CD4-positive, alpha-beta T cell treated with Interleukin-15 for 4 hours (primary cell): ENCODE measurements around the gene NRP1.
A peak's percentile ranks its signal among the peaks of the same experiment; 100 is the strongest.

Experiments
- DNase-seq: peaks from one replicate; pipeline ENCODE4 v3.0.0-alpha.2; 2020; ENCODE audit warnings: low spot score

Gene NRP1

GRCh38 chr10:33212061-33212748 lies 122.3 kb downstream of the NRP1 start:
- no peak for DNase-seq

GRCh38 chr10:33211106-33211878 lies 123.2 kb downstream of the NRP1 start:
- peak; percentile 15 for DNase-seq

DNA sequence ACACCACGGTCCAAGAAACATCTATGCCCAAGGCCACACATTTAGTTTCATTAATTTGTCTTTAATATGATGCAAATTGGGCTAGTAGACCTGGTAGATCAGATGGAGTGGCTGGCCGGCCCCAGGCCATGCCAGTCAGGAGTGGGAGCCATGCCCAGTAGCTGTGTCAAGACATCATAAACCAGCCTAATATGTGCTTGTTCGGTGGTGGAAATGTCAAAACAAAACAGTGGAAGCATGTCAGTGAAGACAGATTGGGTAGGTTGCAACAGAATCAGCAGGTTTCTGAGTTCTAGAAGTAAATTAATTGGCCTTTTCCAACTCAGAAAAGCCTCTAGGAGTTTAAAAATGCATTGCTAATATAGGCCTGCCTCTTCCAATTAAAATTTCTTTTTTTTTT lies 124.7 kb downstream of the NRP1 start:
- no peak for DNase-seq

GRCh38 chr10:33208166-33208565 lies 126.3 kb downstream of the NRP1 start:
- DNase-seq: no peak

GRCh38 chr10:33204031-33204430 lies 130.4 kb downstream of the NRP1 start:
- DNase-seq: no peak

GRCh38 chr10:33201971-33202370 lies 132.5 kb downstream of the NRP1 start:
- no peak for DNase-seq

- no peak for DNase-seq
Observed at GRCh38 chr10:33201056-33201780, 133.2 kb downstream of the NRP1 start.

DNA sequence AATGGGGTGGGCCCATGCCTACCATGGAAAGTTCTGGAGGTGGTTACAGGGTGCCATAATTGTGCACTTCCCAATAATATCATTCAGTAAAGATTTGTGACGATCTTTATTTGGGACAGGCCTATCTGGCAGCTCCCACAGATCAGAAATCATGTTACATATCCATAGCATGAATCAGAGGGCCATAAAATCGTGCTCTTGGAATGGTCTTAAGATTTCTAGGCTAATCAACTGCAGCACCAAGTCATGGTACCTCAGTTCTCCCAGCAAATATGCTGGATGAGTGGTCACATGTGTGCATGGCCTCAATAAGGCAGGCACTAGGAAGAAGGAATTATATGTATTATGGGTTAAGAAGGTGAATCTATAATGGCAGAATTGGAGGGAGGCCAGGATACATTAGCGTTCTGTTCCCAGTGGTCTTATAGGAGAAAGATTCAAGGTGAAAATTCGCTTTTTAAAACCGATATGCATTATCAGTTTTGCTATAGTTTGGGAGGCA lies 134.7 kb downstream of the NRP1 start:
- no peak for DNase-seq

DNA sequence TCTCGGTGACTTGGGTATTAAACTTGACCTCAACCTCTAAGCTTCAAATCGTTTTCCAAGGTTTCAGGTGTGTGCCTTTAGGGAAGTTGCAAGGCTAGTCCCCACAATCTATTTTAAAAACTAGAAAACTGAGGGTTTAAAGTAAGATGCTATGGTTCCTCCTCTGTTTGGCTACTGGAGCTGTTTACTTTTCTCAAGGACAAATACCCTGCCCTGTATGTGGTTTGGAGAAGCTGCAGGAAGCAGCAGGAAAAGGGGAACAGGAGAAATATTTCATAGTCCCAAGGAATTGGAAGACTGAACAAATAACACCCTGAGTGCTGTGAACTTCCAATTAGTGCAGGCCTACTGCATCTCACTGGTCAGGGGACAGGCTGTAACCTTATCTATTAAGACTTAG lies 135.9 kb downstream of the NRP1 start:
- no peak for DNase-seq

DNA sequence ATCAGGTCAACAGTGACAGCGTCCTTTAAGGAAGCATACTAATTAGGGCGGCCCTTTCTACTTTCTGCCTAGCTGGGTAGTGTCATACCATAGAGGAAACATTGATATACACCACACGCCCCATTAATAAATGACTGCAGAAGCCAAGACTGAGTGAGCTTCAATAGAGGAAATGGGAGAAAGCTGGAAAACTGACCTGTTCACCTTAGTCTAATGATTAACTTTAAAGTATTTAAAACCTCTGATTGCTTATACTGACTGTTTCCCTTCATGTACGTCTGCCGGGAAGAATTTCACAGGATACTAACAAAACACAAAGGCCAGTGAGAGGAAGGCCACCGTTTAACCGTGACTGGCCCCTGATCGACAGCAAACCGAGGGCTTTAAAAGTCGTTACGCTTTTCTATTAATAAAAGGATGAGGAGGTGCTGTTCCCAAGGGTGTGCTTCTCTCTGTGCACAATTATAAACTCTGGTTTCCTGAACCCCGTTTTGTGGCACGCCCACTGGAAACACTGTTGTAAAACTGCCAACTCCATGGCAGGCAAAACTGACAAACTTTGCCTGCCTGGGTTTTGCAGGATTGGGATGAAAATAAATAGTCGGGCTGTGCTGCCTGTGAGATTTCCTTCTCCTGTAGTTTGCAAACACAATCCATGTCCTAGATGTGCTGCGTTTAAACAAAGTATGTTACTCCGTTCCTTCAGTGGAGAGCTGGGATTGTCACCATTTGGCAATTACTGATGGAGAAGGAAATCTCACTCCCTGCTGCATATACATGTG lies 137.6 kb downstream of the NRP1 start:
- DNase-seq: no peak

- no peak for DNase-seq
Observed at GRCh38 chr10:33196377-33196706, 138.1 kb downstream of the NRP1 start.

DNA sequence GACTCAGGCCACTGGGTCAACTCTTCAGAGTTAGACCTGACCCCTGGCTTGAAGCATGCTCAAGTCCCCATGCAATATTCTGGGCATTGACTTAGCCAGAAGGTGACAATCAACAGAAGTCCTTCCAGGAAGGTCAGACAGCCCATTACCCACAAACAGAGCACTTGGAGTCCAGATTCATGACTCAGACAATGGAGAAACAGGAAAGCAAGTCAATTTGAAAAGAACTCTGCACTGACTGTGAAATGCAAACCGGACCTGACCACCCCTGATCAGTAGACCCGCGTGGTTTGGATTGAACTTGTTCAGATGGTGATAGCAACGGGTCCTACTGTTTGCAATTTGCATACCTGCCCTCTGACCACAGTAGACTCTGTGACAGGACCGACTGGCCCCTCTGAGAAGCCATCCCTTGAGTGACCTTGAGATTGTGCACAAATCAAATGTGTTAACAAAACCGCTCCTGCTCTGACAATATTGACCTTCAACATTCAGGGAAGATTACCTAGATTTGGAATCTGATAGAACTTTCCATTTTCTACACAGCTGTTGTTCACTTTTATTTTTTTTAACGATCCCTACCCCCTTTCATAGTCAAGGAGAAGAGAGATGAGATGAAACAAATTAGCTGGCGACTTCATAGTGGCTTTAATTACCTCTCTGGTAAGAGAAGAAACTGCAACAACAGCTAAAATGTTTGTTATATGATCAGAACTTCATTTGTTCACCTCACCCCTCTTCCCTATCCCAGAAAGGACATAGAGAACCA lies 138.7 kb downstream of the NRP1 start:
- no peak for DNase-seq

GRCh38 chr10:33193701-33194521 lies 140.6 kb downstream of the NRP1 start:
- no peak for DNase-seq

DNA sequence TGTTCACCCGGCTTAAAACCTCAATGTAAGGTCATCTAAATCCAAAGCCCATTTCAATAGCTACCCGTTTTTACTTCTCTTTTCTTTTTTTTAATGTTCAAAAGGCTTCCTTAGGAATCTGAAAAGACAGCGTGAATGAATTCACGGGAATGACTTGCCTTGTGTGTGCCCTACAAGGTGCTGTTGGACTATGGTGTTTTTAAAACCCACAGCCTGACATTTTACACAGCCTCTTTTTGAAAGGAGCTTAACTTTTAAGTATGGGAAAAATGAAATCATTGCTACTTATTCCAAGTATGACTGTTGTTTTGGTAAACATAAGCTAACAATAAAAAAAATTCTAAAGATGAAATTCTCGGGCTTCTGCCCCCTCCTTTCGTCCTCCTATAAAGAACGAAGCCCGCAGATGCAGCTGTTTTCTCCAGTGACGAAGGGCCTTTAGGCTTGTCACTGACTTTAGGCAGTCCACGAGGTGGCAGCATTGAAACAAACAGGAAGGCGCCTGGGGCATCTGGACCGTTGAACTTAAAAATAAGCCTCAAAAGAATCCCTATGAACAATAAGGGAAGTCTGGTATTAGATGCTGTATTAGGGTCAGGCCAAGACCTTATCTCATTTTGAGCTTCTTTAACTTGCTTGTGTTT lies 141.3 kb downstream of the NRP1 start:
- peak; percentile 77 for DNase-seq

GRCh38 chr10:33192190-33192589 lies 142.3 kb downstream of the NRP1 start:
- no peak for DNase-seq

DNA sequence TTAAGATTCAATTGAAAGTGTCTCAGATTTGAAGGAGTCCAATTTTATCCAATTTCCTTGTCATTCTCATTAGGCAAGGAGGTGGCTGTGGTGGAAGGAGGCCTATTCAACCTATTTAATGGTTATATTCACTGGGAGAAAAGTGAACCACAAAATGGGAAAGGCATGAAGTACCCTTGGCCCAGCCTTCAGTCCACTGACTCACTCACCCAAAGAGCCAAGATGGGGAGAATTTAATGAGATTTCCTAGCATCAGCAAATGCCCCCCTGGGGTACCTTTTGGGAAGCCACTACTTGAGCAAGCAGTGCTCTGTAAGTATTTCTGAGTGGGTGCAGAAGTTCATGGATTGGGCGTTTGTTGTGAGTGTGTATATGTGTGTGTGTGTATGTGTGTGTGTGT lies 144.1 kb downstream of the NRP1 start:
- DNase-seq: no peak

- no peak for DNase-seq
Observed at GRCh38 chr10:33189808-33190207, 144.7 kb downstream of the NRP1 start.

- no peak for DNase-seq
Observed at GRCh38 chr10:33189363-33189762, 145.1 kb downstream of the NRP1 start.

GRCh38 chr10:33187427-33187999 lies 147.0 kb downstream of the NRP1 start:
- no peak for DNase-seq

GRCh38 chr10:33186150-33186549 lies 148.3 kb downstream of the NRP1 start:
- DNase-seq: no peak
